HEK293 (cell line): ENCODE measurements around the gene EIF4A3.

Source experiments
- GLI4 ChIP-seq: fragments of 450-650 bp; formaldehyde crosslinking; IDR thresholded peaks from 2 replicates; pipeline ENCODE4 v1.5.1; 2016; ENCODE audit warnings: missing biosample characterization, missing genetic modification characterization
- KLF16 ChIP-seq: fragments of 450-650 bp; formaldehyde crosslinking; IDR thresholded peaks from 2 replicates; pipeline ENCODE4 v1.5.1; 2017; ENCODE audit warnings: missing biosample characterization, missing genetic modification characterization
- TCF7L2 ChIP-seq: IDR thresholded peaks from 2 replicates; pipeline ENCODE4 v1.6.1; 2011; ENCODE audit warnings: low read depth, mild to moderate bottlenecking, inconsistent platforms, low read length, moderate library complexity, borderline replicate concordance
- ZFP3 ChIP-seq: fragments of 450-650 bp; formaldehyde crosslinking; IDR thresholded peaks from 2 replicates; pipeline ENCODE4 v1.5.1; 2016; ENCODE audit warnings: low read depth, missing biosample characterization, missing genetic modification characterization
- ZNF768 ChIP-seq: fragments of 450-650 bp; formaldehyde crosslinking; IDR thresholded peaks from 2 replicates; pipeline ENCODE4 v1.5.1; 2018; ENCODE audit warnings: missing biosample characterization, mild to moderate bottlenecking, missing genetic modification characterization
- TF ChIP-seq, protein P1 (sequence below): fragments of 450-650 bp; formaldehyde crosslinking; IDR thresholded peaks from 2 replicates; pipeline ENCODE4 v1.5.1; 2016; ENCODE audit warnings: missing biosample characterization, missing genetic modification characterization

DNA sequence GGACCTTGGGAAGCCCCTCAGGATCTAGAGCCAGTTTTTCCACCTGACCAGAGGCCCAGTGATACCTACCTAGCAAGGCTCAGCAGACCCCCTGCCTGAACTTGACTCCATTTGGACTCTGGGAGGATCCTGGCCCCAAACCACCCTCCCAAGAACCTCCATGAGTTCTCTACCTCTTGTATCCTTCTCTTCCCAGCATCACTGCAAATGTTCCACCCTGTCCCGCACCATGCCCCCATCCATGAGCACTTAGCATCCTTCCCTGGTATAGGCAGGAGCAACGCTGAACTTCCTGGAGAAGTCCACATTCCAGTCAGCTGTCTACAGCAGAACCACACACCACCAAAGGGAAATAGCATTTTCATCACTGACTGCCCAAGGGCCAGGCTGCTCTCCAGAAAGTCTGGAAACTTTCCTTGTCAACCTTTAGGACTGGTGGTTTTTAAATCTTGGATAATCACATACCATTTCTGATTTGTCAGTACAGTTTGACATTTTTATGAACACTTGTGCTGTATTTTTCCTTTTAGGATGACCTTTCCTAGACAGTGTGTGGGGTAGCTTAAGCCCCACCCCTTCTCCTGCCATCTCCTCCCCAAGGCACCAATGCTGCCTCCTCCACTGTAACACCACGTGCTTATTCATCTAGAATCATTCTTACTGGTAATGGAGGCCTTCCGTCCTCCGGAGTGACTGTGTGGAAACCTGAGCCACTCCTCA lies 13.9 kb downstream of the EIF4A3 start:
- TF ChIP-seq ZNF768 (tag by site-specific recombination) (no peak), ZFP3 (tag by site-specific recombination) (no peak), KLF16 (tag by site-specific recombination) (no peak), TCF7L2 (no peak), GLI4 (tag by site-specific recombination) (no peak)
- TF ChIP-seq, protein P1, sequence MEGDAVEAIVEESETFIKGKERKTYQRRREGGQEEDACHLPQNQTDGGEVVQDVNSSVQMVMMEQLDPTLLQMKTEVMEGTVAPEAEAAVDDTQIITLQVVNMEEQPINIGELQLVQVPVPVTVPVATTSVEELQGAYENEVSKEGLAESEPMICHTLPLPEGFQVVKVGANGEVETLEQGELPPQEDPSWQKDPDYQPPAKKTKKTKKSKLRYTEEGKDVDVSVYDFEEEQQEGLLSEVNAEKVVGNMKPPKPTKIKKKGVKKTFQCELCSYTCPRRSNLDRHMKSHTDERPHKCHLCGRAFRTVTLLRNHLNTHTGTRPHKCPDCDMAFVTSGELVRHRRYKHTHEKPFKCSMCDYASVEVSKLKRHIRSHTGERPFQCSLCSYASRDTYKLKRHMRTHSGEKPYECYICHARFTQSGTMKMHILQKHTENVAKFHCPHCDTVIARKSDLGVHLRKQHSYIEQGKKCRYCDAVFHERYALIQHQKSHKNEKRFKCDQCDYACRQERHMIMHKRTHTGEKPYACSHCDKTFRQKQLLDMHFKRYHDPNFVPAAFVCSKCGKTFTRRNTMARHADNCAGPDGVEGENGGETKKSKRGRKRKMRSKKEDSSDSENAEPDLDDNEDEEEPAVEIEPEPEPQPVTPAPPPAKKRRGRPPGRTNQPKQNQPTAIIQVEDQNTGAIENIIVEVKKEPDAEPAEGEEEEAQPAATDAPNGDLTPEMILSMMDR: no peak
